Epithelial cell of umbilical artery (primary cell): Measurements from ENCODE around the gene GLUD2. TPM values are rescaled to one million over a fixed set of nuclear protein-coding genes. Genes with fewer than 3 reads are reported as not detected.

Experiments used
- total RNA-seq: library from RNA; depleted of rRNA; stranded (reverse); fragments of >200 nt; gene quantifications from 2 replicates; pipeline ENCODE4 v1.2.3, GENCODE V29; 2014

Gene GLUD2
- total RNA-seq = 1.9 and 3.2 TPM in 2 replicates

DNA sequence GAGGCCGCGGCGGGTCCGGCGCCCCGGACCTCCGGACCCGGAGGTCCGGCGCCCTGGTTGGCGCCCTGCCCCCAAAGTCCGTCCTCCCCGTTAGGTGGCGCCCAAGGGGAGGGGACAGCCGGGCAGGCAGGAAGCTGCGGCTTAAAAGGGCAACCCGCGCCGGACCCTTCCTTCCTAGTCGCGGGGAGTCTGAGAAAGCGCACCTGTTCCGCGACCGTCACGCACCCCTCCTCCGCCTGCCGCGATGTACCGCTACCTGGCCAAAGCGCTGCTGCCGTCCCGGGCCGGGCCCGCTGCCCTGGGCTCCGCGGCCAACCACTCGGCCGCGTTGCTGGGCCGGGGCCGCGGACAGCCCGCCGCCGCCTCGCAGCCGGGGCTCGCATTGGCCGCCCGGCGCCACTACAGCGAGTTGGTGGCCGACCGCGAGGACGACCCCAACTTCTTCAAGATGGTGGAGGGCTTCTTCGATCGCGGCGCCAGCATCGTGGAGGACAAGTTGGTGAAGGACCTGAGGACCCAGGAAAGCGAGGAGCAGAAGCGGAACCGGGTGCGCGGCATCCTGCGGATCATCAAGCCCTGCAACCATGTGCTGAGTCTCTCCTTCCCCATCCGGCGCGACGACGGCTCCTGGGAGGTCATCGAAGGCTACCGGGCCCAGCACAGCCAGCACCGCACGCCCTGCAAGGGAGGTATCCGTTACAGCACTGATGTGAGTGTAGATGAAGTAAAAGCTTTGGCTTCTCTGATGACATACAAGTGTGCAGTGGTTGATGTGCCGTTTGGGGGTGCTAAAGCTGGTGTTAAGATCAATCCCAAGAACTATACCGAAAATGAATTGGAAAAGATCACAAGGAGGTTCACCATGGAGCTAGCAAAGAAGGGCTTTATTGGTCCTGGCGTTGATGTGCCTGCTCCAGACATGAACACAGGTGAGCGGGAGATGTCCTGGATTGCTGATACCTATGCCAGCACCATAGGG lies at the start of gene GLUD2:
Gene GLUD2, plus strand, starts transcription at position 170 of the 979 bp plus-strand sequence. Its CDS starts 75 bp downstream, at position 245.

Other genes starting within 250 kb of the GLUD2 start
- not detected in 2 replicates for gene CT47B1, start 171.7 kb upstream of the GLUD2 start, total RNA-seq
- not detected in 2 replicates for gene CT47A11, start 110.5 kb upstream of the GLUD2 start, total RNA-seq
- not detected in 2 replicates for gene CT47A10, start 105.6 kb upstream of the GLUD2 start, total RNA-seq
- gene CT47A9, start 100.7 kb upstream of the GLUD2 start, total RNA-seq = not detected in 2 replicates
- gene CT47A8, start 95.9 kb upstream of the GLUD2 start, total RNA-seq = not detected in 2 replicates
- gene CT47A7, start 91.0 kb upstream of the GLUD2 start, total RNA-seq = not detected in 2 replicates
- gene CT47A6, start 86.1 kb upstream of the GLUD2 start, total RNA-seq = not detected in 2 replicates
- not detected in 2 replicates for gene CT47A5, start 81.3 kb upstream of the GLUD2 start, total RNA-seq
- gene CT47A4, start 76.4 kb upstream of the GLUD2 start, total RNA-seq = not detected in 2 replicates
- gene CT47A3, start 71.5 kb upstream of the GLUD2 start, total RNA-seq = not detected in 2 replicates
- gene CT47A2, start 66.7 kb upstream of the GLUD2 start, total RNA-seq = not detected in 2 replicates
- gene CT47A1, start 61.9 kb upstream of the GLUD2 start, total RNA-seq = not detected in 2 replicates